GM12873 (cell line): ENCODE measurements around the gene DNAH7.

ENCODE experiments used
- TF ChIP-seq, protein P1 (sequence below): IDR thresholded peaks from 2 replicates; pipeline ENCODE4 v1.5.1; 2012; ENCODE audit warnings: low read depth, mild to moderate bottlenecking, moderate library complexity, low read length, control low read depth; ENCODE audit not compliant: insufficient read depth; ENCODE audit errors: missing control alignments

DNAH7 gene

DNA sequence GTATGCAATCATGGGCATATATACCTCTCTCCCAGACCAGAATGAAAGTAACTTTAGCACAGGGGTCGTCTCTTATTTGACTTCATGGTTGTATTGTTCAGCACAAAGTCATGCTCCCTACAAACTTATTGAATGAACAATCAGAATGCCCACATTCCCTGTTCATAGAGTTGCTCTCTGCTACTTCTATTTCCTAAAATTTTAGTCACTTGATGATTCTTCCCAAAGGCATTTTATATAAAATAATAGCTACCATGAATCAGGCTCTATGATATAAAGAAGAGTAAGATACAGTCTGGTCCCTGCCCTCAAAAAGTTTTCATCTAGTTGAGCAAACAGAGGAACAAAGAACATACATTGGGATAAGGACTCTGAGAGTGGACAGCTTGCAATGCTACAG, 249.4 kb downstream of the DNAH7 start:
- TF ChIP-seq, protein P1, sequence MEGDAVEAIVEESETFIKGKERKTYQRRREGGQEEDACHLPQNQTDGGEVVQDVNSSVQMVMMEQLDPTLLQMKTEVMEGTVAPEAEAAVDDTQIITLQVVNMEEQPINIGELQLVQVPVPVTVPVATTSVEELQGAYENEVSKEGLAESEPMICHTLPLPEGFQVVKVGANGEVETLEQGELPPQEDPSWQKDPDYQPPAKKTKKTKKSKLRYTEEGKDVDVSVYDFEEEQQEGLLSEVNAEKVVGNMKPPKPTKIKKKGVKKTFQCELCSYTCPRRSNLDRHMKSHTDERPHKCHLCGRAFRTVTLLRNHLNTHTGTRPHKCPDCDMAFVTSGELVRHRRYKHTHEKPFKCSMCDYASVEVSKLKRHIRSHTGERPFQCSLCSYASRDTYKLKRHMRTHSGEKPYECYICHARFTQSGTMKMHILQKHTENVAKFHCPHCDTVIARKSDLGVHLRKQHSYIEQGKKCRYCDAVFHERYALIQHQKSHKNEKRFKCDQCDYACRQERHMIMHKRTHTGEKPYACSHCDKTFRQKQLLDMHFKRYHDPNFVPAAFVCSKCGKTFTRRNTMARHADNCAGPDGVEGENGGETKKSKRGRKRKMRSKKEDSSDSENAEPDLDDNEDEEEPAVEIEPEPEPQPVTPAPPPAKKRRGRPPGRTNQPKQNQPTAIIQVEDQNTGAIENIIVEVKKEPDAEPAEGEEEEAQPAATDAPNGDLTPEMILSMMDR: no peak

DNA sequence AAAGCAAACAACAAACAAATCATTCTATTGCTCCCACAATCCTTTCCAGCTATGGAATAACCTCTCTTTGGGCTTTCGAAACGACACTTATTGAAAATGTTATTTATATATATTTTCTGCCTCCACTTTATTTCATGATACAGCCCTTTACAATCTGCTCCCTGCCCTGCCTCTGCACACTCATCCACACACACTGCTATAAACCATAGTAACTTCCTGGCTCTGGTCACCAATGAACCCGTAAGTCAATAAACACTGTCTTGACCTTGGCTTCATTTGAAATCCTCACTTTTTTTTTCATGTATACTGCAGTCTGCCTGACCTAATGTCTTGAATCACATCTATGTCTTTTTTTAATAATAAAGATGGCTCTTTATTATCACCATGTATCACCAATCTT, 250.1 kb downstream of the DNAH7 start:
- TF ChIP-seq, protein P1: no peak

DNA sequence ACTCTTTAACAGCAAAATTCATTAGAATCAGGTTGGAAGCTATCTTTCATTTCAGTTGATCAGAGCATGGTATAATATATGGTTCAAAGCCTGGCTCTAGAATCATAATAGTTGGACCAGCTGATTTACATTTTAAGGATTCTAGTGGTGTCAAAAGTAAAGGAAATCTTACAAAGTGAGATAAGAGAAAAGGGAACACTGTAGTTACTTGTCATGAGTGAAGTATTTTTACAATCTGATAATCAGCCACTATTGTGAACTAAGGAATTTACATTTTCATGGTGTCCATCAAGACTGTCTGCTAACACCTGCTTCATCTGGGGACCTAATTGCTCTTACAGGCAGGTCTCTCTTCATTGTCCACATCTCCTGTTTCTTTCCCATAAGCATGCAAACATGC, 250.5 kb downstream of the DNAH7 start:
- TF ChIP-seq, protein P1: no peak

DNA sequence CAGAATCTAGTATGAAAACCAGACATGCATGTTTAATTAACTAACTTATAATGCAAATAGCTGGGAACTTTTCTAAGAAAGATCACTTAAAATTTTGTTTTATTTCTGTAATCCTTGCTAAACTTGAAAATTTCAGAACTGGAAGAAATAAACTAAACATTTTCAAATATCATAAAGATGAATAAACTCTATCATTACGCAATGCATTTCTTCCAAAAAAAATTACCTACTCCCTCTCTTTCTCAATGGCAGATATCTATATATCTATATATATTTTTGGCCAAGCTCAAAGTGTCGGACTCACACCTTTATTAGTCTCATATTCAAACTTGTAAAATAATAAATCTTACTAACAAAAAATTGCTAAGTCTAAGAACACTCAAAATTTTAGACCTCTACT, 253.6 kb downstream of the DNAH7 start:
- TF ChIP-seq, protein P1: no peak

DNA sequence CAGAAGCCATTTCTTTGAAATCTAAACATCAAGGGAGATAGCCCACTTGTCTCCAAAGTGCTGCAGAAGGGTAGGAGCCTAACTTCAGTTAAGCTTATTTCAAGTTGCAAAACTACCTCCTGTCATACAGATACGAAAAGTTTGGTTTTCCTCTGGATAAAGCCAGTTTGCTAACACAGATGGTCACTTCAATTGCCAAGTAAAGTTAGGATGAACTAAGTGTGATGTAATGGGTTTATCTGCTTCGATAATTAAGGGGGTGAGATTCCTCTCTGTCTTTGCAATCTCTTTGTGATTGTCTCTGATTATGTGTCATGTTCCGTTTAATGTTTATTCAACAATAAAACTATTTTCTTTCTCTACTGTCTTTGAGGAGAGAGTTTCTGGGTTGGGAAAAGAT, 255.2 kb downstream of the DNAH7 start:
- TF ChIP-seq, protein P1: no peak

DNA sequence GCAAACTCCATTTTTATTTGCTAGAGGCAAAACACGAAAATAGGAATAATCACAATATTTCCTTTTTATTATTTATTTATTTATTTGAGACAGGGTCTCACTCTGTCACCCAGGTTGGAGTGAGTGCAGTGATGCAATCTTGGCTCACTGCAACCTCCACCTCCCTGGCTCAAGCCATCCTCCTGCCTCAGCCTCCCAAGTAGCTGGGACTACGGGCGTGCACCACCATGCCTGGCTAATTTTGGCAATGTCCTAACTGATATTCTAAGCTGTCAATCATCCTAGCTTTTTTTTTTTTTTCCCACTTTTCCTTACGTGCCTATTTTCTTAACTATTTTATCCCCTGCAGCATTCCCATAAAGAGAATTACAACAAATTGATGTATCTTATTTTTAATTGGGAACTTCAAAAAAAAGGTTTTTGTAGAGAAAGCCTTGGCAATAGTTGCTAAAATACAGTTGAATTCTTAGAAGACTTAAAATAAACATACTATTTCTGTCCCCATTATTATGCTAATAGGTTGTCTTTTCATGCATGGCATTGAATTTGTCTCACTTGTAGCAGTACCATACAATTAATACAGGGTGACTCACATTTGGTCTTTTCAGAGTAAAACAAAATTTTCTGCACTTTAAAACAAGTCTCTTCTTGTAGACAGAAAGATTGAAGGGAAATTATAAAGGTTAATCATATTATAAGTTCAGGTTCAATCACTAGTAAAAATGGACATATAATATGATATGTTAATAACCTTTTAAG, 258.1 kb downstream of the DNAH7 start:
- TF ChIP-seq, protein P1: no peak

DNA sequence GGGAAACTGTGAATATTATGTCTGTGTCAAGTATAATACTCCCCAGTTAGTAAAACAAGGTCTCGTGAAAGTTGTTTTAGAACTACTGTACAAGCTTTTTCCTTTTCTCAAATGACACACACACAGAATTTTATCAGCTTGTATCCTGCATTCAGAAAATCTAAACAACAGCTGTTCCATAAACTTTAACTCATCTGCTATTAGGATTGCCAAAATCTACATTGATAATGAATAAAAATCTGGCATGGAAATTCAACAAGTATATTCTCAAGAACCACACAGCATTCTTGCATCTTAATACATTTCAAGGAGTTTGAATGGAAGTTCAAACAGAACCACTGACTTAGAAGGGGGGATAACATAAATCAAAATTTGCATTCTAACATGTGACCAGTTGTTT, 260.4 kb downstream of the DNAH7 start:
- TF ChIP-seq, protein P1: no peak
